Common myeloid progenitor, CD34-positive (primary cell): Measurements from ENCODE around the gene SV2A.

ENCODE experiments used
- CTCF ChIA-PET: fragments of 350-600 bp; sonication (Branson Sonifier 250); formaldehyde crosslinking; loops from one replicate; lab custom pipeline; 2021; ENCODE audit warnings: antibody characterized with exemption; lab: Charles Lee
- POLR2A ChIA-PET: fragments of 350-600 bp; sonication (Branson Sonifier 250); formaldehyde crosslinking; loops from one replicate; lab custom pipeline; 2021; ENCODE audit warnings: antibody characterized with exemption; lab: Charles Lee
- DNase-seq, 3 donors: peaks; one replicate each; pipeline versions ENCODE4 v3.0.0 to v3.0.0-alpha.2; 2013
- H3K27ac ChIP-seq, 2 experiments: 1 replicate in 1 of 2; 2 replicates in 1 of 2; pipeline ENCODE4 v1.7.0; 2013; ENCODE audit warnings: inconsistent platforms in 2 of 2, low read length in 2 of 2, mild to moderate bottlenecking in 2 of 2, low read depth in 1 of 2, moderate library complexity in 1 of 2; ENCODE audit not compliant: severe bottlenecking in 2 of 2, insufficient read depth in 1 of 2, poor library complexity in 1 of 2
- H3K27me3 ChIP-seq, 5 experiments: replicated peaks in 2 of 5; 1 replicate in 3 of 5; 2 replicates in 2 of 5; pipeline versions ENCODE4 v1.6.1 to v1.7.0; 2013; ENCODE audit warnings: low read length in 4 of 5, mild to moderate bottlenecking in 2 of 5, moderate library complexity in 2 of 5, inconsistent platforms in 1 of 5; ENCODE audit not compliant: insufficient read depth in 5 of 5, control insufficient read depth in 4 of 5
- H3K36me3 ChIP-seq, 4 experiments: 1 replicate in 2 of 4; 2 replicates in 2 of 4; pipeline versions ENCODE4 v1.6.1 to v1.7.0; 2013; ENCODE audit warnings: low read length in 3 of 4, control low read depth in 1 of 4, mild to moderate bottlenecking in 1 of 4; ENCODE audit not compliant: control insufficient read depth in 4 of 4, insufficient read depth in 4 of 4
- H3K4me1 ChIP-seq, 4 experiments: 1 replicate in 3 of 4; 2 replicates in 1 of 4; pipeline versions ENCODE4 v1.6.1 to v1.7.1; 2013; ENCODE audit warnings: low read length in 3 of 4, mild to moderate bottlenecking in 3 of 4, control low read depth in 1 of 4, inconsistent platforms in 1 of 4, moderate library complexity in 1 of 4; ENCODE audit not compliant: control insufficient read depth in 4 of 4, insufficient read depth in 4 of 4; ENCODE audit errors: control extremely low read depth in 1 of 4
- H3K4me3 ChIP-seq, 7 experiments: 1 replicate in 4 of 7; 2 replicates in 3 of 7; pipeline versions ENCODE4 v1.5.1 to v1.7.0; 2013; ENCODE audit warnings: mild to moderate bottlenecking in 7 of 7, low read length in 6 of 7, moderate library complexity in 6 of 7, inconsistent platforms in 2 of 7, low read depth in 2 of 7, control low read depth in 1 of 7; ENCODE audit not compliant: insufficient read depth in 4 of 7, control insufficient read depth in 1 of 7; ENCODE audit errors: extremely low read depth in 1 of 7
- H3K9me3 ChIP-seq, 5 experiments: 1 replicate in 4 of 5; 2 replicates in 1 of 5; pipeline versions ENCODE4 v1.6.1 to v1.7.1; 2013; ENCODE audit warnings: low read length in 4 of 5, mild to moderate bottlenecking in 2 of 5, inconsistent platforms in 1 of 5, low read depth in 1 of 5, moderate library complexity in 1 of 5; ENCODE audit not compliant: control insufficient read depth in 4 of 5, insufficient read depth in 2 of 5; ENCODE audit errors: control extremely low read depth in 1 of 5
- WGBS: methylation state at CpG from one replicate; pipeline ENCODE4 v1.1.5; 2013; ENCODE audit not compliant: insufficient coverage; 5-methylcytosine and 5-hydroxymethylcytosine counted together

SV2A gene

GRCh38 chr1:149915429-149916192 is 2.0 kb downstream of the SV2A start:
- WGBS: 54% methylated on average over 6 of the region's 11 CpGs
- peak overlapping the region; percentile 33 to 72 for H3K27ac ChIP-seq
- DNase-seq: peak; percentile 16 to 56 (median 40)
- POLR2A ChIA-PET: interaction anchor here (0.9 to 1.9 kb wide), 3 partner anchors 11 to 28 kb away, joined by 3 to 13 read pairs (median 5); partner anchors contain the start of gene SF3B4
- H3K9me3 ChIP-seq: no peaks in the 10 kb centered on the region
- H3K4me1 ChIP-seq: peaks cover 8 to 41% (median 35%) of the 10 kb centered on the region in 4 experiments
- CTCF ChIA-PET: interaction anchor here (1.0 to 2.9 kb wide), 2 partner anchors 11 to 27 kb away, joined by 4 to 9 read pairs; no protein-coding TSS in a partner anchor
- H3K36me3 ChIP-seq: peaks cover 0 to 32% (median 10%) of the 10 kb centered on the region in 4 experiments
- peak overlapping the region in 5 of 7 experiments; percentile 26 to 97 (median 81) for H3K4me3 ChIP-seq
- no peaks in the 10 kb centered on the region for H3K27me3 ChIP-seq

GRCh38 chr1:149914545-149914944 is 3.1 kb downstream of the SV2A start:
- CTCF ChIA-PET: interaction anchor here (2.9 kb wide), 1 partner anchor 10 kb away, joined by 9 read pairs; no protein-coding TSS in a partner anchor
- peaks cover 8 to 41% (median 35%) of the 10 kb centered on the region in 4 experiments for H3K4me1 ChIP-seq
- no peak for DNase-seq
- H3K4me3 ChIP-seq: no peak overlapping the region
- H3K27ac ChIP-seq: no peak overlapping the region
- no CpG with 5 or more reads among the region's 1 CpG for WGBS
- POLR2A ChIA-PET: no interaction called here
- H3K27me3 ChIP-seq: no peaks in the 10 kb centered on the region
- no peaks in the 10 kb centered on the region for H3K9me3 ChIP-seq
- H3K36me3 ChIP-seq: peaks cover 0 to 42% (median 15%) of the 10 kb centered on the region in 4 experiments

- ChIA-PET CTCF (no interaction called here), POLR2A (no interaction called here)
- no peaks in the 10 kb centered on the region for H3K4me1 ChIP-seq
- no peak overlapping the region for H3K27ac ChIP-seq
- H3K27me3 ChIP-seq: no peaks in the 10 kb centered on the region
- H3K9me3 ChIP-seq: no peaks in the 10 kb centered on the region
- H3K4me3 ChIP-seq: no peak overlapping the region
- peak in 1 of 3 donors; percentile 35 for DNase-seq
- peaks cover 0 to 75% (median 19%) of the 10 kb centered on the region in 4 experiments for H3K36me3 ChIP-seq
- 97% methylated on average over 9 of the region's 10 CpGs for WGBS
Observed at GRCh38 chr1:149906570-149907075, 11.0 kb downstream of the SV2A start.

- WGBS: no CpG with 5 or more reads among the region's 5 CpGs
- H3K36me3 ChIP-seq: peaks cover 0 to 49% (median 11%) of the 10 kb centered on the region in 4 experiments
- peaks cover 0 to 14% (median 13%) of the 10 kb centered on the region in 4 experiments for H3K4me1 ChIP-seq
- no peak for DNase-seq
- H3K27ac ChIP-seq: no peak overlapping the region
- ChIA-PET CTCF (interaction anchor here (2.9 kb wide), 1 partner anchor 11 kb away, joined by 9 read pairs; no protein-coding TSS in a partner anchor), POLR2A (no interaction called here)
- no peaks in the 10 kb centered on the region for H3K9me3 ChIP-seq
- H3K27me3 ChIP-seq: no peaks in the 10 kb centered on the region
- no peak overlapping the region for H3K4me3 ChIP-seq
Observed at GRCh38 chr1:149903836-149904491, 13.7 kb downstream of the SV2A start.

- ChIA-PET POLR2A (interaction anchor here (0.8 to 2.5 kb wide), 2 partner anchors 12 to 29 kb away, joined by 3 to 12 read pairs; a partner anchor contains a TSS), CTCF (interaction anchor here (0.8 to 2.1 kb wide), 2 partner anchors 11 to 17 kb away, joined by 3 to 8 read pairs; a partner anchor contains a TSS)
- WGBS: 12% methylated on average over 59 of the region's 65 CpGs
- no peaks in the 10 kb centered on the region for H3K9me3 ChIP-seq
- peak within 1 kb of the TSS; percentile 32 to 86 (median 68) for H3K4me3 ChIP-seq
- no peaks in the 10 kb centered on the region for H3K27me3 ChIP-seq
- H3K4me1 ChIP-seq: peaks cover 0 to 14% (median 13%) of the 10 kb centered on the region in 4 experiments
- peaks cover 0 to 15% (median 5%) of the 10 kb centered on the region in 4 experiments for H3K36me3 ChIP-seq
- peak within 1 kb of the TSS in 1 of 2 experiments; percentile 67 for H3K27ac ChIP-seq
- peak; percentile 87 to 94 (median 91) for DNase-seq
Observed at GRCh38 chr1:149899460-149900284, 18.0 kb downstream of the SV2A start, which contains the start of gene BOLA1. Gene BOLA1, plus strand, starts transcription at chr1:149899568. Its CDS starts 492 bp downstream, at chr1:149900060.

GRCh38 chr1:149896575-149896974 is 21.1 kb downstream of the SV2A start:
- WGBS: 80% methylated on average over 1 of the region's 4 CpGs
- no peak for DNase-seq
- no peaks in the 10 kb centered on the region for H3K27me3 ChIP-seq
- H3K4me3 ChIP-seq: no peak overlapping the region
- H3K9me3 ChIP-seq: no peaks in the 10 kb centered on the region
- POLR2A ChIA-PET: no interaction called here
- H3K36me3 ChIP-seq: no peaks in the 10 kb centered on the region
- CTCF ChIA-PET: no interaction called here
- peaks cover 0 to 14% (median 13%) of the 10 kb centered on the region in 4 experiments for H3K4me1 ChIP-seq
- H3K27ac ChIP-seq: no peak overlapping the region
